ENCODE results near the gene PRRG2. TPM values are rescaled to one million over a fixed set of nuclear protein-coding genes. Genes with fewer than 3 reads are reported as not detected.

The PRRG2 gene
- total RNA-seq, 1 experiment from 2014 or later: 3.3 TPM

DNA sequence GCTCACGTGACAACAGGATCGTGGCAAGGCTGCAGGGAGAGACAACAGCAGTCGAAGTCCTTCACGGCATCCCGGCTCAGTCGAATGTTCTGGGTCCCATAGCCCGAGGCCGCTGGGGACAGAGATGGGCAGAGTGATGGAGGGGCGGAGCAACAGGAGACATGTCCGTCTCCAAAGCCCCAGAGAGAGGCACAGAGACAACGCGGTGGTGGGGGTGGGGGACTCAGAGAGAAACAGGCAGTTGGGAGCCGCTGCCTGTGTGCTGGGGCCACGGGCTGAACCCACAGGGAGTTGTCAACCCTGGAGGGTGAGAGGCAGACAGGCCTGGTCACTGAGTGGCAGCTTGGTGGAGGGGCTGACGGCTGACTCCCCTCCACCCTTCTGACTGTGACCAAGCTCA is 21.2 kb upstream of the PRRG2 start:
- H4K5ac ChIP-seq (ENCODE audit: insufficient read length, low read depth, low read length): no peak overlapping the region
- H3K14ac ChIP-seq (ENCODE audit: insufficient read depth, low read length): no peak overlapping the region
- no peak overlapping the region for H3K9ac ChIP-seq (ENCODE audit: extremely low read depth, insufficient read length, low read length)
- H3K23me2 ChIP-seq (ENCODE audit: insufficient read length, low read depth, low read length, poor library complexity, severe bottlenecking): peaks cover 9% of the 10 kb centered on the region
- H4K8ac ChIP-seq (replicated peaks; ENCODE audit: insufficient read length, low read depth, low read length): no peak overlapping the region
- no peak overlapping the region for H2AFZ ChIP-seq (ENCODE audit: low read length)
- TF ChIP-seq, protein P1, sequence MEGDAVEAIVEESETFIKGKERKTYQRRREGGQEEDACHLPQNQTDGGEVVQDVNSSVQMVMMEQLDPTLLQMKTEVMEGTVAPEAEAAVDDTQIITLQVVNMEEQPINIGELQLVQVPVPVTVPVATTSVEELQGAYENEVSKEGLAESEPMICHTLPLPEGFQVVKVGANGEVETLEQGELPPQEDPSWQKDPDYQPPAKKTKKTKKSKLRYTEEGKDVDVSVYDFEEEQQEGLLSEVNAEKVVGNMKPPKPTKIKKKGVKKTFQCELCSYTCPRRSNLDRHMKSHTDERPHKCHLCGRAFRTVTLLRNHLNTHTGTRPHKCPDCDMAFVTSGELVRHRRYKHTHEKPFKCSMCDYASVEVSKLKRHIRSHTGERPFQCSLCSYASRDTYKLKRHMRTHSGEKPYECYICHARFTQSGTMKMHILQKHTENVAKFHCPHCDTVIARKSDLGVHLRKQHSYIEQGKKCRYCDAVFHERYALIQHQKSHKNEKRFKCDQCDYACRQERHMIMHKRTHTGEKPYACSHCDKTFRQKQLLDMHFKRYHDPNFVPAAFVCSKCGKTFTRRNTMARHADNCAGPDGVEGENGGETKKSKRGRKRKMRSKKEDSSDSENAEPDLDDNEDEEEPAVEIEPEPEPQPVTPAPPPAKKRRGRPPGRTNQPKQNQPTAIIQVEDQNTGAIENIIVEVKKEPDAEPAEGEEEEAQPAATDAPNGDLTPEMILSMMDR (conservative IDR thresholded peaks at IDR 0.05): no peak
- Mint-ChIP-seq H3K4me1 (peaks cover 9 to 26% of the 10 kb centered on the region in 2 experiments), H3K4me3 (0 out of 5 replicates have a peak overlapping the region, but pooled peaks of 1 of the 2 experiments have one; percentile 10), H3K36me3 (ENCODE audit: insufficient read depth in 1 of 3, low read depth in 3 of 3) (peaks cover 25 to 28% (median 26%) of the 10 kb centered on the region in 3 experiments), H3K27me3 (ENCODE audit: low read depth) (no peaks in the 10 kb centered on the region), H3K27ac (peak overlapping the region; percentile 82 to 91 (median 85); a peak in 4 of 7 replicates), H3K9me3 (no peaks in the 10 kb centered on the region)
- H2BK15ac ChIP-seq (ENCODE audit: low read depth, low read length): no peak overlapping the region
- no CpG with 5 or more reads among the region's 15 CpGs for WGBS (ENCODE audit: extremely low coverage, insufficient read length, low lambda C conversion rate)
- peaks cover 2% of the 10 kb centered on the region; the same call in 1 of the 2 replicates for H3K4me1 ChIP-seq (ENCODE audit: insufficient read depth, low read length)
- no peak overlapping the region for H2BK20ac ChIP-seq (ENCODE audit: low read depth, low read length, poor library complexity, severe bottlenecking)
- H3K9me3 ChIP-seq (ENCODE audit: control insufficient read depth, low read depth, low read length): no peaks in the 10 kb centered on the region
- H3K4ac ChIP-seq (ENCODE audit: low read depth, low read length): no peak overlapping the region
- no peak overlapping the region for H2AK5ac ChIP-seq (ENCODE audit: insufficient read length, low read length)
- H3T11ph ChIP-seq (ENCODE audit: low read length): no peak overlapping the region
- H3K4me2 ChIP-seq (ENCODE audit: insufficient read depth, insufficient read length, low read length): no peak overlapping the region
- H3K27ac ChIP-seq (ENCODE audit: insufficient read length, low read depth, low read length): no peak overlapping the region
- no peak overlapping the region for H3K56ac ChIP-seq (ENCODE audit: insufficient read length, low read depth, low read length)
- H3K27me3 ChIP-seq (ENCODE audit: insufficient read depth, low read length): no peaks in the 10 kb centered on the region
- no peaks in the 10 kb centered on the region for H3K79me1 ChIP-seq (ENCODE audit: insufficient read depth, low read depth, low read length, poor library complexity, severe bottlenecking)
- no peaks in the 10 kb centered on the region for H4K20me1 ChIP-seq (ENCODE audit: control insufficient read depth, insufficient read depth, insufficient read length)
- H4K91ac ChIP-seq (ENCODE audit: insufficient read length, low read depth, low read length): no peak overlapping the region
- no peaks in the 10 kb centered on the region; the same call in 1 of the 2 replicates for H3K79me2 ChIP-seq (ENCODE audit: insufficient read depth, low read length)
- no peak overlapping the region for H3K18ac ChIP-seq (ENCODE audit: insufficient read length, low read depth, low read length)
- no peak overlapping the region for H2BK120ac ChIP-seq (ENCODE audit: low read depth, low read length, poor library complexity, severe bottlenecking)
- H2BK5ac ChIP-seq (ENCODE audit: insufficient read length, low read length): no peak overlapping the region
- no peak overlapping the region for H2BK12ac ChIP-seq (ENCODE audit: insufficient read length, low read depth, low read length)
- peak; percentile 50 for DNase-seq
- H3K23ac ChIP-seq (ENCODE audit: insufficient read length, low read depth, low read length): no peak overlapping the region

Measured in H9 (cell line).